AG09319 (cell line): Measurements from ENCODE around the gene BASP1.

Source experiments
- DNase-seq: peaks from one replicate; pipeline ENCODE4 v3.0.0-alpha.2; 2010; ENCODE audit warnings: low read depth; ENCODE audit errors: extremely low read depth
- CTCF ChIP-seq: IDR thresholded peaks from 2 replicates; pipeline ENCODE4 v1.5.1; 2011; ENCODE audit warnings: low read depth, mild to moderate bottlenecking, inconsistent platforms, low read length, moderate library complexity

BASP1 gene

GRCh38 chr5:17265041-17265440 lies 47.6 kb downstream of the BASP1 start:
- no peak for DNase-seq
- TF ChIP-seq CTCF, result no peak

GRCh38 chr5:17267106-17267505 lies 49.7 kb downstream of the BASP1 start:
- TF ChIP-seq CTCF, result no peak
- no peak for DNase-seq

- no peak for DNase-seq
- no peak for TF ChIP-seq CTCF
Measured at GRCh38 chr5:17269201-17269600, 51.8 kb downstream of the BASP1 start.

- no peak for TF ChIP-seq CTCF
- DNase-seq, result no peak
Measured at GRCh38 chr5:17272111-17272510, 54.7 kb downstream of the BASP1 start.

GRCh38 chr5:17275289-17276158 lies 58.1 kb downstream of the BASP1 start:
- DNase-seq, result no peak
- TF ChIP-seq CTCF, result no peak

DNA sequence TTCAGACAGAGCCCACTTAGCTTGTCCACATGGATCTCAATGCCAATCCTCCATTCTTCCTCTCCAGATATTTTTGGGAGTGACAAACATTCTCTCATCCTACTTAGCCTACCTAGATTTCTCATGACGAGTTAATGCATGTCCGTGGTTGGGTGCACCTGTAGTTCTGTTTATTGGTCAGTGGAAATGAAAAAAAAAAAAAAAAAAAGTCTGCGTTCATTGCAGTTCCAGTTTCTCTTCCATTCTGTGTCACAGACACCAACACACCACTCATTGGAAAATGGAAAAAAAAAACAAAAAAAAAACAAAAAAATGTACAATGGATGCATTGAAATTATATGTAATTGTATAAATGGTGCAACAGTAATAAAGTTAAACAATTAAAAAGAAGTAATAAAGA lies 59.0 kb downstream of the BASP1 start:
- DNase-seq, result no peak
- TF ChIP-seq CTCF, result no peak

DNA sequence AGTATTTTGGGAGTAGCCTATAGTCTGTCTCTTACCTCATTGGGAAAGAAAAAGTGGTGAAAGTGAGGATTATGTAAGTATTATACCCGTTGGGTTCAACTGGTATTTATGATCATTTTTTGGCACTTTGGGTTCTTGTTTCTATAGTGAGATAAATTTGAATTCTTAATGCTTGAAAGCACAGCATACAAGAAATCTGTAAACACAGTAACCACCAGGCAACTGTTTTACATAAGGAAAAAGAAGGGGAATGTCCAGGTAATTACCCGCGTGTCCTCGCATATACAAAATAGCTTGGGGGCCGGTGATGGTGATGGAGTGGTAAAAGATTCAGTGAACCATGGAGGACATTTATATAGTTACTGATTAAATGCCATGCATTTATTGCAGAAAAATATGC lies 60.5 kb downstream of the BASP1 start:
- TF ChIP-seq CTCF, result no peak
- DNase-seq, result no peak
